Spleen (tissue), 7 donors: ENCODE data around the gene ANKRD44.

Experiments used
- POLR2A ChIP-seq, 3 donors: fragments of 450-650 bp; IDR thresholded peaks; one replicate each; pipeline ENCODE4 v1.5.1; 2017; ENCODE audit warnings: antibody characterized with exemption in 3 of 3, mild to moderate bottlenecking in 1 of 3
- POLR2AphosphoS5 ChIP-seq, 3 donors: sonication (generic); formaldehyde crosslinking; IDR thresholded peaks; one replicate each; pipeline ENCODE4 v1.5.1; 2017; ENCODE audit warnings: antibody characterized with exemption in 3 of 3
- TF ChIP-seq, protein P1 (sequence below), 11 experiments: fragments of 200-600 bp in 7 of 11; fragments of 450-650 bp in 4 of 11; sonication (generic) in 4 of 11; IDR thresholded peaks in 8 of 11; conservative IDR thresholded peaks in 3 of 11; 1 replicate in 7 of 11; 2 replicates in 4 of 11; pipeline versions ENCODE4 v1.4.0 to v1.8.0; 2016 to 2021; ENCODE audit warnings: antibody characterized with exemption in 11 of 11, inconsistent platforms in 4 of 11, mild to moderate bottlenecking in 1 of 11
- donor health status: DM: no; HTN: no; CAD: no; lungs with moderate emphysema.
- donor health status: DM: no; HTN: no; CAD: no.
- donor health status: DM: no; HTN: no; CAD: no.

DNA sequence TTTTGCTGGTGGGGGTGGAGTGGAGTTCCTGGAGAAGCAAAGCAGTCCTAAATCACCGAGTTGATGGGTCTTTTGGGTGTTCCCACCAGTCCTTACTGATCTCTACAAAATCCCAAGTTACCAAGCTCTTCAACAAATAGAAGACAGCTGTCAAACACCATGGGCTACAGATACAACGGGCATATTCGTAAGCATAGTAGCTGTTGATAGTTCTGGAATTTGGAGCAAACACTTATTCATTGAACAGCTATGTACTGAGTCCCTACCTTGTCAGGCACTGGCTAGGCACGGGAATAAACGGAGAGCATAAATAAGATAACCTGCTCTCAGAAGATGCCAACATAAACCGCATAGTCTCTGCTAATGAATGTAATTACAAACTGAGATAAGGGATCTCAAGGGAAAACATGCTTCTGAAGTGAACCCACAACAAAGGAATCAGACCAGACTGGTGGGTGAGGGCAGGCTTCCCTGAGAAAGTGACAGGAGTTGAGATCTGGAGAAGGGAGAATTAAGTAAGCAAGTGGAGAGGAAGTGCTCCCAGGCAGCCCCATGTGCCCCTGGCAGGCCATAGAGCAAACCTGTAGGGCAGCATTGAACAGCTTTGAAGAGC is 947 bp upstream of the ANKRD44 start:
- TF ChIP-seq, protein P1, sequence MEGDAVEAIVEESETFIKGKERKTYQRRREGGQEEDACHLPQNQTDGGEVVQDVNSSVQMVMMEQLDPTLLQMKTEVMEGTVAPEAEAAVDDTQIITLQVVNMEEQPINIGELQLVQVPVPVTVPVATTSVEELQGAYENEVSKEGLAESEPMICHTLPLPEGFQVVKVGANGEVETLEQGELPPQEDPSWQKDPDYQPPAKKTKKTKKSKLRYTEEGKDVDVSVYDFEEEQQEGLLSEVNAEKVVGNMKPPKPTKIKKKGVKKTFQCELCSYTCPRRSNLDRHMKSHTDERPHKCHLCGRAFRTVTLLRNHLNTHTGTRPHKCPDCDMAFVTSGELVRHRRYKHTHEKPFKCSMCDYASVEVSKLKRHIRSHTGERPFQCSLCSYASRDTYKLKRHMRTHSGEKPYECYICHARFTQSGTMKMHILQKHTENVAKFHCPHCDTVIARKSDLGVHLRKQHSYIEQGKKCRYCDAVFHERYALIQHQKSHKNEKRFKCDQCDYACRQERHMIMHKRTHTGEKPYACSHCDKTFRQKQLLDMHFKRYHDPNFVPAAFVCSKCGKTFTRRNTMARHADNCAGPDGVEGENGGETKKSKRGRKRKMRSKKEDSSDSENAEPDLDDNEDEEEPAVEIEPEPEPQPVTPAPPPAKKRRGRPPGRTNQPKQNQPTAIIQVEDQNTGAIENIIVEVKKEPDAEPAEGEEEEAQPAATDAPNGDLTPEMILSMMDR (IDR thresholded peaks at IDR 0.05 in 8 of 11, conservative IDR thresholded peaks at IDR 0.05 in 3 of 11) = no peak
- TF ChIP-seq POLR2A (IDR thresholded peaks at IDR 0.05) (no peak), POLR2AphosphoS5 (IDR thresholded peaks at IDR 0.05) (no peak)
